NCI-H345 (cell line): ENCODE data around the gene INPP5D.
"Not testable (repeated sequence)": the region's sequence is repeated elsewhere in the genome, so short reads cannot be mapped to it uniquely, and the experiment has no call there.

Source experiments
- DNase-seq: peaks from one replicate; lab custom pipeline; 2025; lab: John Stamatoyannopoulos, UW

INPP5D gene

DNA sequence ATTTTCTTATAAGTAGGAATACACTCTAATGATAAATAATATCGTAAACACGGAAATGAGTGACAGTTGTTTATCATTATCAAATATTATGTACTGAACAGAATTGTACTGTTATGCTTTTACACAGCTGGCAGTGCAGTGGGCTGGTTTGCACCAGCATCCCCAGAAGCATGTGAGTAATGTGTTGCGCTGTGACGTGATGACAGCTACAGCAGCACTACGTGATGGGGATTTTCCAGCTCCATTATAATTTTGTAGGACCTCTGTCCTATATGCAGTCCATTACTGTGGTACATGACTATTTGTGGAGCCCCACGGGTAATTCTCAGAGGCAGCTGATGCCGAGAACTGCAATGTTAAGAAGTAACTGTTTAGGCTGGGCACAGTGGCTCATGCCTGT, 114.0 kb downstream of the INPP5D start:
- no peak for DNase-seq

DNA sequence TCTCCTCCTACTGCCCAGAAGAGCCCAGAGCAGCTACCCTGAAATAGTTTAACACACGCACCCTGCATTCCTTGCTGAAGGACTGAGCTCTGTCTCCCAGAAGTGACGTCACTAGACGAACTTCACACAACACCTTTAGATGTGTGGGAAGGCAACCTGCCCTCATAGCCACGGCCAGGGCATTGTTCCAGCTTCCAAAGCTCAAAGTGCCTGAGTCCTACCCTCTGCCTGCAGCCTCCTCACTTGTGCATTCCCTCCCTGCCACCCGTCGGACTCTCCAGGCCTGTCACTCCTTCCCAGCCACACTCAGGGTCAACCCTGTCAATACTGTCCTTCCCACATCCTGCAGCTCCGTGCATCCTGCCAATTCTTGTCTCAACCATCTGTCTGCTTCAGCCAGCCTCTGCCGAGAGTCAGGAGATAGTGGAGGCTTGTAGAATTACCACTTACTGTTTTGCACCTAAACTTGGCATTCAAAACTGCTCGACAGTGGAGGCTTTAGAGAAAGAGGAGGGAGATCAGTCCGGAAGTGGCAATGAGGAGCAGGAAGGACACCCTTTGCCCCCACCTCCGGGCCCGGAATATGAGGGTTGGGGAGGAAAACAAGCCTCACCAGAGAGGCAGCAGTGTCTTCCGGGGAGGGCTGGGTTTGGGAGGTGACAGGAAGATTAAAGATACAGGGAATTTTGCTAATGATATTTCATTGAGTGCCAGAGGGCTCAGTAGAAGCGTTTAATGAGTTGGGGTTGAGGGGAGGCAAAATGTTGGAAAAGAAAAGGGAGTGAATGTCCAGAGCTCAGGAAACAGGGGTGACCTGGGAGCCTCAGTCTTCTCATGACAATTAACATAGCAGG, 119.1 kb downstream of the INPP5D start:
- DNase-seq, result no peak

DNA sequence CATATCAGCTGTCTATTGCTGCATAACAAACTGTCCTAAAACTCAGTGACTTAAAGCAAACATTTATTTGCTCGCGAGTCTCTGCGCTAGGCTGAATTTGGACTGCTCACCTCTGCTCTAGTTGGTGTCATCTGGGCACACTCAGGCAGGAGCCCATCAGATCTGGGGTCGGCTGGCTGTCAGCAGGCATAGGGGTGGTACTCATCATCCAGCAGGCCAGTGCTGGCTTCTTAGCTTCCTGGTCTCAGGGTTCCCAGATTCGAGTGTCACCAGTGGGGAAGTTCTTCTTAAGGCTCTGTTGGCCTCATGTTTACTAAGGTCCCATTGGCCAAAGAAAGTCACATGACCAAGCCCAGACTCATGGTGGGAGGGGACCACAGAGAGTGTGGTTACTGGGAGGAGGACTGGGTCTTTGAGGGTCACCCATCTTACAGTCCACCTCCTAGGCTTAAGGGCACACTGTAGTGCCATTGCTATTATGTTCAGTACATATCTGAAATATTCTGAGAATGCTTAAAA, 119.8 kb downstream of the INPP5D start:
- no peak for DNase-seq

DNA sequence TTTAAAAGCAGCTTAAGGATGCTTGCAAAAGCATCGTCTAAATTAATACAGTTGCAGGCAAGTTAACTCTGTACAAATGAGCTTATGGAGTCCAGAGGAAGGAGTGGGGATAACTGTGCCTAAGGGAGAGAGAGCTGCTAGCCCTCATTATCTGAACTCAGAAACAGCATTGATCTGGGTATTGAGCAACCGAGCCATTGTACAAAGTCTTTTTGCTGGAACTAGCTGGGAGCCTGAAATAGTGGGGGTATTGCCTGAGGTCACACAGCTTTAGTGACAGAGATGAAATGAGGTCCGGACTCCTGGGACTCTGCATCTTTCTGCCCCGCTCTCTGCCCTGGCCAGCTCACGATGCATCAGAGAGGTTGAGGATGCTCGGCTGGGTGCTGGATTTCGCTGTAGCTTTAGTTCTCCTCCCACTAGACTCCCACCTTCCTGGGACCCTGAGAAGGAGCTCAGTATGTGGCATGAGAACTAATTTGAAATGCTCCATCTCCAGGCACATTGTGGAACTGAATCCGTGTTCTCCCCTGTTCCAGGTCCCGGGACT, 123.8 kb downstream of the INPP5D start:
- no peak for DNase-seq

DNA sequence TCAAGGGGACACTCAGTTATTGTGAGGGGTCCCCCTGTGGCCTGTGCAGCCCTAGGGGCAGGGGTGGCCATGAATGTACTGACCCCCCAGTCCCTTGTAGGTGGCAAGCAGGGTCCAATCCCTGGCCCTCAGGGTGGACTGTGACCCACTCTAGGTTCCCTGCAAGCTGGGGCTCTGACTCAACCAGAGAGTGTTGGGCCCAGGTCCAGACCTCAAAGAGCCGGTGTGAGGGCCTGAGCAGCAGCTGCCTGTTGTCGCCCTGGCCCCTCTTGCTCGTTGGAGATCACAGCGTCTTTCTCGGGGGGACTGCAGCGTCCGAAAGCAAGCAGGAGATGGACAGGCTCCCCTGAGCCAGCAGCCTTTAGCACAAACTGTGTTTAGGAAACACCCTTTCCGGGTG, 124.5 kb downstream of the INPP5D start:
- no peak for DNase-seq

DNA sequence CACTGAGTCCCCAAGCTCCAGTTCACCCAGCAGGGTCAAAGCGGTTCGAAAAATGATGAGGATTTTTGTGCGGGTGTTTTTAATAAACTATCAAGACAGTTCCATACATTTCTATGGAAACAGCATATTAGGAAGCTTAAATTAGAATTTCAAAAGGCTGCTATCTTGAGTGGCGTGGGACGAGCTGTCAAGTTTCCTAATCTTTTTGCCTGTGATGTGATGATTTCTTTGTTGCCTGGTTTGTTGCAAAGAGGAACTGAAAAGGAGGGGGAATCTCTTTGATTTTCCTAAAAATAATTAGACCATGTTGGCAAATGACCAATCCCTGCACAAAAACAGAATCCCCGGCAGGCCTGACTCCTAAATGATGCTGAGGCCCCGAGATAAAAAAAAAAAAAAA, 125.2 kb downstream of the INPP5D start:
- DNase-seq, result no peak

DNA sequence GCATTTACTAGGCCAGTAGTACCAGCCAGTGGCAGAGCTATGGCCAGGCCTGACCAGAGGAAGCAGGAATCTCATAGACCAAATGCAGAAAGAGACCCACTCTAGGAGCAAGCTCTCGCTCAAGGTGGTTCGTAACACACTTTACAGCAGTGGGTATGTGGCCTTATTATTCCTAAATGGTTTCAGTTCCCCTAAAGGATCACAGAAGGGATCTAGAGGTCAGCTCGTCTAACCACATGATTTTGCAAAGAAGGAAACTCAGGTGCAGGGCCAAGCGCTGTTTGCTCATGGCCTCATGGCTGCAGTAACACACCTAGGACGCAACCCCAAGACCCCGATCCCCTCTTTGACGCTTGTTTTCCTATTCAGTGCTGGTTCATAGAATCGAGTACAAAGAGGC, 125.8 kb downstream of the INPP5D start:
- no peak for DNase-seq

DNA sequence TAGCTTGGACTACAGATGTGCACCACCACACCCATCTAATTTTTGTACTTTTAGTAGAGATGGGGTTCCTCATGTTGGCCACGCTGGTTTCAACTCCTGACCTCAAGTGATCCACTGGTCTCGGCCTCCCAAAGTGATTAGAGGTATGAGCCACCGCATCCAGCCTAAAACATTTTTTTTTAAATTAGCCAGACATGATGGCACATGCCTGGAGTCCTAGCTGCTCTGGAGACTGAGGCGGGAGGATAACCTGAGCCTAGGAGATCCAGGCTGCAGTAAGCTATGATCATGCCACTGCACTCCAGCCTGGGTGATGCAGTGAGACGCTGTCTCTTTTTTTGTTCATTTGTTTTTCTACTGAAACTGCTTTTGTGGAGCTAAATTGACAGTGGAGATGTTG, 126.7 kb downstream of the INPP5D start:
- DNase-seq, result no peak

DNA sequence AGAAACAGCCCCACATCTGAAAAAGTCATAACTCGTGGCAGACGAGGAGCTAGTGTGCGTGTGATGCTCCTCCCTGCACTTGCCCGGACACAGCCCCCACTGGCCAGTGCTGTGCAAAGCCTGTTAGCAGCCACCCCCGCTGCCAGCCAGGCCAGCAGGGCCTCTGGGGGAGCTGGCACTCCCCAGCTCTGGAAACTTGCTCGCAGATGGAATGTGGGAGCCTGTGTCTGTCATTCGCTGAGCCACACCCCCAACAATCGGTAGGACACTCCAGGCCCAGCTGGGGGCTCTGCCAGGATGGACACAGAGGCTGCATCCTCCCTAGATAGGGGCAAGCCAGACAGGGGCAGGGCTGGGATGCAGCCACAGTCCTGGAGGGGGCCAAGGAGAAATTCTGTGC, 128.9 kb downstream of the INPP5D start:
- no peak for DNase-seq

DNA sequence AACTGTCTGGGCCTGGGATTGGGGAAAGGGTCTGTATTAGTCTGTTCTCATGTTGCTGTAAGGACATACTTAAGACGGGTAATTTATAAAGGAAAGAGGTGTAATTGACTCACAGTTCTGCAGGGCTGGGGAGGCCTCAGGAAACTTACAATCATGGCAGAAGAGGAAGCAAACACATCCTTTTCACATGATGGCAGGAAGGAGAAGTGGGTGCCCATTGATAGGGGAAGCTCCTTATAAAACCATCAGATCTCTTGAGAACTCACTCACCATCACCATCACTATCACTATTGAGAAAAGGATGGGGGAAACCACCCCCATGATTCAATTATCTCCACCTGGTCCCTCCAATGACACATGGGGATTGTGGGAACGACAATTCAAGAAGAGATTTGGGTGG, 130.9 kb downstream of the INPP5D start:
- not testable (repeated sequence) for DNase-seq

DNA sequence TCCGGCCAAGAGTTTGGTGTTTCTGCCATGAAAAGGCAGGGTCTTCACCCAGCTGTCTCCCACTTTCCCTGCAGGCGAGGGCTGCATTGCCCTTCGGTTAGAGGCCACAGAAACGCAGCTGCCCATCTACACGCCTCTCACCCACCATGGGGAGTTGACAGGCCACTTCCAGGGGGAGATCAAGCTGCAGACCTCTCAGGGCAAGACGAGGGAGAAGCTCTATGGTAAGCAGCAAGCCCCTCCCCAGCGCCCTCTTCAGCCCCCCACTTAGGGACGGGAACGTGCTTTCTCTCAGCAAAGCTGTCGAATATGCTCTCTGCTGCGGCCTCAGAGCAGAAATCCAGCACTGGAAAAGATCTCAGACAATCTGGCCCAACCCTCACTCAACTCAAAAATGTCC, 133.6 kb downstream of the INPP5D start:
- no peak for DNase-seq

DNA sequence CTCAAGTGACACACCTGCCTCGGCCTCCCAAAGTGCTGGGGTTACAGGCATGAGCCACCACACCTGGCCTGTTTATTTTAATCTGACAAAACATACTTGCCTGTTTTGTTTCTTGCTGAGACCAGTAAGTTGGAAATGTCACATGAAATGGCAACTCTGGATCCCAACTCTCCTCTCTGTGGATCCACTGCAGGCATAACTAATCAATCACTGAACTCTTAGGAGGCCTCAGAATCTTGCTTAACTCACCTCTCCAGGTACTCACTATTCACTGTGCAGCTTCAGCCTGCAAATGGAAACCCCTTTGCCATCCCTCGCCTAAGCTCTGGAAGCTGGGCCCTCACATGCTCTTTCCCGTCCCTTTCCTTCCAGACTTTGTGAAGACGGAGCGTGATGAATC, 134.9 kb downstream of the INPP5D start:
- DNase-seq, result no peak

DNA sequence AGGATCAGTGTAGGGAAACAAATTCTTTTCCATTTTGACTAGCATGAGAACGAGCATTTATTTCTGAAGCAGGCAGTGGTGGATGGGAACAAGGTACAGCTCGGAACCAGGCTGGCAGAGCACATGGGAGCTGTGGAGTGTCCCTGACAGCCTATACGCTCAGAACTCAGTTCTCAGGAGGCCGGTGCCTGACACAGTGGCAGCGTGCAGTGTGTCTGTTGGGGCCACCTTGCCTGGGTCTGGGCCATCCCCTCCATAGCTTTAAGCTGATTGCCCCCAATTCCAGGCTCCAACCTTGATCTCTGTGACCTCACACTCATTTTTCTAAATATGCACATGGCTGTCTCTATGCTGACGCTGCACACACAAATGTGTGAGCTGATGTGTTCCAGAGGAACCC, 136.9 kb downstream of the INPP5D start:
- no peak for DNase-seq

DNA sequence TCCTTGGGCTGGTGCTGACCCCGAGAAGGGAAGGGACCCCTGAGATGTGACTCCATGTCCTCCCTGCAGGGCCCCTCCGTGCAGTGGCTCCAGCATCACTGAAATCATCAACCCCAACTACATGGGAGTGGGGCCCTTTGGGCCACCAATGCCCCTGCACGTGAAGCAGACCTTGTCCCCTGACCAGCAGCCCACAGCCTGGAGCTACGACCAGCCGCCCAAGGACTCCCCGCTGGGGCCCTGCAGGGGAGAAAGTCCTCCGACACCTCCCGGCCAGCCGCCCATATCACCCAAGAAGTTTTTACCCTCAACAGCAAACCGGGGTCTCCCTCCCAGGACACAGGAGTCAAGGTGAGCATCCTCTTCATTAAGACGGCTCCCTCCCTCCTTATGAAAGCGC, 137.9 kb downstream of the INPP5D start:
- no peak for DNase-seq

DNA sequence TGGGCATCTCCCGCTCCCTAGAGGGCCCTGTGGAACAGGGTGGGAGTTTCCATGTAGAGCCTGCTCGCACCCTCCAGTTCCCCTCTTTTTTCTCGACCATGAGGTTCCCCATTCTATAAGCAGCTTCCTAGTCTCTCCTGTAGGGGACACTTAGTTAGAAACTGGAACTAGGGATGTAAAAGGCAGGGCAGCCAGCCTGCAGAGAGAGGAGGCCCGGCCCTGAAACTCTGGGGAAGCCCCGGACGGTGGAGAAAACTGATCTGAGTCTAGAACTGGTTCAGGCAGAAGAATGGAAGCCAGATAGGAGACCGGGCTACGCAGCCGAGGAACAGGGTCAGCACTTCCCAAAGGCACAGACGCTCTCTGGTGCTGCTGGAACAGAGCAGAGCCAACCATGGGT, 139.7 kb downstream of the INPP5D start:
- no peak for DNase-seq

DNA sequence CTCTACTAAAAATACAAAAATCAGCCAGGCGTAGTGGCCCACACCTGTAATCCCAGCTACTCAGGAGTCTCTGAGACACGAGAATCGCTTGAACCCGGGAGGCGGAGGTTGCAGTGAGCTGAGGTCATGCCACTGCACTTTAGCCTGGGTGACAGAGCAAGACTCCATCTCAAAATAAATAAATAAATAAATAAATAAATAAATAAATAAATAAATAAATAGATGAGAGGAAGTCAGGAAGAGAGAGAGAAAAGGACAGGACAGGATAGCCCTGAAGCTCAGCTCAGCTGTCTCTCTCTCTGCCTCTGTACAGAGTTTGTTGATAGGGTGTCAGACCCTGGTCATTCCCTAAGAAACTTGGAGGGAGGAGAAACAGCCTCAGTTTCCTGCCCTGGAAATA, 140.6 kb downstream of the INPP5D start:
- DNase-seq, result not testable (repeated sequence)

DNA sequence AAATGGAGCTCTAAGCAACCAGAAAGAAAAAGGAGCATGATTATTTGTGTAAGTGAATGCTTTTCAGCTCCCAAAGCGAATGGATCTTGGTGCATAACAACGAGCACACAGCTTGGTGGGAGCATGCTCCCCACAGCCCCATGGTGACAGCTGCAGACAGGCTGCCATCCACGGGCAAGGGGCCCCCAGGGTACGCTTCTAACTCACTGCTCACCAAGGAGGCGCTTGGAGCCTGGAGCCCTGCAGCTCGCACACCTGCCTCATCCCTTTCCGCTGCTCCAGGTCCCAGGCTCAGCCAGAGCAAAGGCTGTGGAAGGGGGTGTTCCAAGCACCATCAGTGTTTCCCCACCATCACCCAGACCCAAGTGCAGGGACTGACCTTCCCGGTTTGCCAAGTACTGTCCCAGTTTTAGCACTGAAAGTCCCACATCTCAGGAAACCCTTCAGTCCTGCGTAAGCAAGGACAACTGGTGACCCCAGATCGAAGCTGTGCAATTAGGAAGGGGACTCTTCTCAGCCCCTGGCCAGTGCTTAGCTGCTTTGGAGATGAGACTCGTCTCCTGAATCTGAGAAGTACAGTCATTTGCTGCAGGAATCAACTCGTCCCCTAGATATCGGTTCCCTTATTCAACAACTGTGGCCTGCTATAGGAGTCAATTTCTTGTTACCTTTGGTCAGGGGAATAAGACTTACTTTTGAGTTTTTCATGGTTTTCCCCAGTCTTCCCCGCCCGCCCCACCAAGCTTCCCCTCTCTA, 141.3 kb downstream of the INPP5D start:
- DNase-seq, result no peak

DNA sequence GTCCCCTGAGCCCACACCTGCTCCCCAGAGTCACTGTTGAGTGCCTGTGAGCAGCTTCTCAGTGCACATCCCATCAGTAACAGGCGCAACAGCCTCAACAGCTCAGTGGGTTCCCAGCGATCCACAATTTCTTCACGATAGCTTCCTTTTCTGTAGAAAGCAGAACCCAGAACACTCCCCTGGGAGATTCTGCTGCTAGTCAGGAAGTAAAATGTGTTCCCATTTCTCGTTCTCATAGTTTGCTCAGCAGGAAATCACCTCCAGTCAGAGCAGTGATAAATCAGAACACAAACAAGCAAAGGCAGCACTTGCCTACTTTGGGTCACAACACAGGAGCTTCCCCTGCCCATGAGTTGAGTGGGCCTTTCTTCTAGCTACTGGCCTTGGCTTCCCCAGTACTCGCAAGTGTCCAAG, 142.4 kb downstream of the INPP5D start:
- DNase-seq, result no peak

DNA sequence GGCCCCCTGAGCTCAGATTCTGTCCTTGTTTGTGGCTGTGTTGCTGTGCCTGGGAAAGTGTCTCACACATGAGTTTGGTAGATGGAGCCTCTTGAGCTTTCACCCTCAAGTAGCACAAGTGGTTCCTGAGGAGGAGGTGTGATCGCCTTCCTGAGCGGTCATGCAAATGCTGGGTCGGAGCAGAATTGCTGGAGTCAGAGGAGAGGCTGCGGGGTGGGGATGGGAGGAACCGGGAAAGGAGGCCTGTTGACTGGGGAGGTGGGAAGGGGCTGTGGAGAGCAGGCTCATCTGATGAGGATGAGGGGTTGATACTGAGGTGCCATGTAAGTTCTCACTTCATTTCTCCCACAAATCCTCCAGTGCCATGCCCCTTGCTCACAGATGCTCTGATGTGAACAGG, 142.9 kb downstream of the INPP5D start:
- no peak for DNase-seq

DNA sequence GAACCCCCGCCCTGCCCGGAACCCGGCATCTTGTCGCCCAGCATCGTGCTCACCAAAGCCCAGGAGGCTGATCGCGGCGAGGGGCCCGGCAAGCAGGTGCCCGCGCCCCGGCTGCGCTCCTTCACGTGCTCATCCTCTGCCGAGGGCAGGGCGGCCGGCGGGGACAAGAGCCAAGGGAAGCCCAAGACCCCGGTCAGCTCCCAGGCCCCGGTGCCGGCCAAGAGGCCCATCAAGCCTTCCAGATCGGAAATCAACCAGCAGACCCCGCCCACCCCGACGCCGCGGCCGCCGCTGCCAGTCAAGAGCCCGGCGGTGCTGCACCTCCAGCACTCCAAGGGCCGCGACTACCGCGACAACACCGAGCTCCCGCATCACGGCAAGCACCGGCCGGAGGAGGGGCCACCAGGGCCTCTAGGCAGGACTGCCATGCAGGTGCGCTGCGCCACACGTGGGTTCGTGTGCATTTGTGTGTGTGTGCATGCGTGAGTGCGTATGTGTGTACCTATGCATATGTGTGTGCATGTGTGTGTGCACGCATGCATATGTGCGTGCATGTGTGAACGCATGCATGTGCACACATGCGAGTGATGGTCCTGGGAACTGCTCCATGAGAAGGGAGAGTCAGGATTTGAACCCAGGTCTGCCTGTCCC, 144.3 kb downstream of the INPP5D start:
- no peak for DNase-seq

DNA sequence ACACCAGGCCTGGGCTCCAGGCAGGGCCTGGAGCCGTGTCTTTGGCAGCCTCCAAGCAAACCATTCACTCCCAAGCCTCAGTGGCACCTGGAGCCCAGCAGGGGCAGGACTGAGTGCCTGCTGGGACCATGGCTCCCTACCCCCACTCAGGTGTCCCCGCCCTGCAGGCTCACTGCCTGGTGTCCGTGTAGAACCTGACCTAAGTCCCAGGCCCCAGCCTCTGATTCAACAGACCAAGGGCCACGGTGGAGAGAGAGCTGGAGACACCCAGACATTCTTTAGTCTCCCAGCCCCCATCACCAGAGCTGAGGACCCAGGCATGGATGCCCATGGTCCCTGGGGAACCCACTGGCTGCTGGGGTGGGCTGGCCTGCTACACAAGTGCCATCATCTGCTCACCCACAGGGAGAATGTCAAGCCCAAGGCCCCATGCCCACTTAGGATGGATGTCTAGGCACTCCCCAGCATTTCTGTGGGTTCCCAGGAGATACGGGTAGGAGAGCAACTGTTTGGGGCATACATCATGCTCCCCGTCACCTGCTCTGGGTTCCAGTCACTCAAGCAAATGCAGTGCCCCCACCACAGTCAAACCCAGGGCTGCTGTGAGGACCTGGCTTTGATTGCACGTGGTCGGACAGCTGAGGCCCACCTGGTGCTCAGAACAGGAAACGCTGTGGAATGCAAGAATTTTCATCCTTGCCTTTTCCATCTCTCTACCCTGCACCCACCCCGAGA, 148.4 kb downstream of the INPP5D start:
- no peak for DNase-seq

DNA sequence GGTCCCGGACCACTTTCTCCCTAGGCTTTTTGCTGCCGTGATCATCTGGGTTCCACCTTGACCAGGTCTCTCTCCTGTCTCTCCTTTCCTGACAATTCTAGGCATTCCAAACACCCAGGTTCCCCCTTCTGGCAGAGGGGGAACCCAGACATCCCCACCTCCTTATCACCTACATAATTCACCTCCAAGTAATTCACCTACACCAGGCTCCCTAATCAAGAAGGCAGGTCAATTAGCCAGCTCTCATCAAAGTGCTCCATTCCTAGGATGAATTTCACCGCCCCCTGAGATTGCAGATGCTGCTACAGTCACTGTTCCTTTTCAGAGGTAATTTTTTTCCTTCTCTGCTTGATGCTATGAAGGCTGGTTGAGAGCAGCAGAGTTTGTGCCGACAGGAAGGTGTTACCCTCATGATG, 149.0 kb downstream of the INPP5D start:
- DNase-seq, result no peak
